ENCODE data around the gene C3orf20.

DNA sequence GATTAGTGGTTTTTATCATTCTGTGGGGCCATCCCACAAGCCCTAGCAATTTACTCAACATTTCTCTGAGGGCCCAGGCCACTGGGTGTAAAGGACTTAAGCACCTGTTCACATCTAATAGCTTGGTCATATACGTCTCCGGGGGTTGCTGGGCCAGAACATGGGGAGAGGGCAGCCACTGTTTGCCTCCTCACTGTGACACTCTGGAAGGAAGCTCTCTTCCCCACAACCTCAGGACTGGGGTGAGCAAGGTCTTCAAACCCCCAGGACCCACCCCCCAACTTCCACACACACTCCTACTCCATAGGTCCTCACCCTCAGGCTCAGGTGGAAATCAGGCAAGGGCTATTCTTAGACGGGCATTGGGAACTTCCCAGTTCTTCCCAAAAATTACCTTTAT, 28.9 kb downstream of the C3orf20 start:
- TF ChIP-seq ZNF274 (IDR thresholded peaks at IDR 0.05; ENCODE audit: low read depth, low read length) = no peak
- TF ChIP-seq YY1 (IDR thresholded peaks at IDR 0.05; ENCODE audit: insufficient read depth, insufficient read length) = no peak
